Panc1 (cell line): ENCODE results near the gene DNAJC10. TPM values are rescaled to one million over a fixed set of nuclear protein-coding genes. Genes with fewer than 3 reads are reported as not detected.

Source experiments
- ATAC-seq: fragments of 200-7000 bp; cut with Tn5 transposase; 2 replicates; pipeline ENCODE4 v1.9.1; 2020; ENCODE audit warnings: mild to moderate bottlenecking, moderate library complexity
- BruUV-seq: library from RNA; stranded (reverse); fragments of 400-500 nt; replicated peaks from 2 replicates; lab custom pipeline; 2021; lab: Mats Ljungman, UMichigan
- CTCF ChIA-PET: fragments of 300-600 bp; sonication (Branson Sonifier 250); formaldehyde crosslinking; loops from one replicate; lab custom pipeline; 2022; ENCODE audit warnings: antibody characterized with exemption; lab: Charles Lee
- POLR2A ChIA-PET: fragments of 300-600 bp; sonication (Branson Sonifier 250); formaldehyde crosslinking; loops from one replicate; lab custom pipeline; 2022; ENCODE audit warnings: antibody characterized with exemption; lab: Charles Lee
- DNase-seq: peaks from one replicate; pipeline ENCODE4 v3.0.0-alpha.2; 2010; ENCODE audit warnings: low read depth, low spot score
- H3K27ac ChIP-seq: 2 replicates; pipeline ENCODE4 v1.5.1; 2011; ENCODE audit warnings: mild to moderate bottlenecking, low read length, inconsistent platforms
- H3K27me3 ChIP-seq: fragments of 200-500 bp; sonication (Bioruptor generic); 2 replicates; pipeline ENCODE4 v1.6.0; 2014; ENCODE audit warnings: low read length, inconsistent platforms; ENCODE audit not compliant: control insufficient read depth, insufficient read depth
- H3K36me3 ChIP-seq: fragments of 200-500 bp; sonication (Bioruptor generic); 2 replicates; pipeline ENCODE4 v1.5.1; 2014; ENCODE audit warnings: inconsistent platforms, mild to moderate bottlenecking, low read length, moderate library complexity; ENCODE audit not compliant: control insufficient read depth, insufficient read depth
- H3K4me1 ChIP-seq: 2 replicates; pipeline ENCODE4 v1.5.1; 2011; ENCODE audit warnings: inconsistent platforms, mild to moderate bottlenecking, low read length, moderate library complexity; ENCODE audit not compliant: control insufficient read depth, insufficient read depth
- H3K4me3 ChIP-seq, 2 experiments: 2 replicates each; pipeline ENCODE4 v1.5.1; 2011 to 2012; ENCODE audit warnings: low read depth in 2 of 2, low read length in 2 of 2, mild to moderate bottlenecking in 2 of 2, inconsistent platforms in 1 of 2, moderate library complexity in 1 of 2
- H3K9me3 ChIP-seq: fragments of 200-500 bp; sonication (Bioruptor generic); 2 replicates; pipeline ENCODE4 v1.5.1; 2014; ENCODE audit warnings: low read depth, mild to moderate bottlenecking, inconsistent platforms, low read length, moderate library complexity; ENCODE audit not compliant: control insufficient read depth, insufficient read depth
- CTCF ChIP-seq: fragments of 450-650 bp; IDR thresholded peaks from 2 replicates; pipeline ENCODE4 v1.5.1; 2017; ENCODE audit warnings: mild to moderate bottlenecking
- POLR2AphosphoS5 ChIP-seq: IDR thresholded peaks from 2 replicates; pipeline ENCODE4 v1.6.1; 2012; ENCODE audit warnings: mild to moderate bottlenecking, low read depth, low read length, moderate library complexity
- REST ChIP-seq, 2 experiments: IDR thresholded peaks; 2 replicates each; pipeline ENCODE4 v1.6.1; 2011 to 2012; ENCODE audit warnings: low read depth in 2 of 2, control low read depth in 1 of 2, low read length in 1 of 2, mild to moderate bottlenecking in 1 of 2, moderate library complexity in 1 of 2; ENCODE audit not compliant: insufficient read depth in 1 of 2
- SIN3A ChIP-seq: IDR thresholded peaks from 2 replicates; pipeline ENCODE4 v1.6.1; 2012; ENCODE audit warnings: low read depth, mild to moderate bottlenecking, low read length, moderate library complexity, borderline replicate concordance; ENCODE audit not compliant: insufficient read depth
- TCF7L2 ChIP-seq: IDR thresholded peaks from 2 replicates; pipeline ENCODE4 v1.6.1; 2011; ENCODE audit warnings: mild to moderate bottlenecking, low read depth, low read length, inconsistent platforms
- in situ Hi-C: cut with HindIII; loops from 2 replicates; pipeline ENCODE4 v1.10.0; 2016; ENCODE audit warnings: low sequenced_read_pairs, low pct_unique_long_range_greater_than_20kb
- intact Hi-C: fragments of 100-400 bp; cut with micrococcal nuclease; formaldehyde crosslinking; loops from one replicate; pipeline ENCODE4 v1.10.0; 2022; ENCODE audit not compliant: unreplicated experiment
- total RNA-seq: library from RNA; stranded (reverse); gene quantifications from one replicate; pipeline ENCODE4 v1.2.1, GENCODE V29; 2021; ENCODE audit not compliant: unreplicated experiment

The DNAJC10 gene
- total RNA-seq, 1 experiment from 2014 or later: 122 TPM

GRCh38 chr2:182831921-182832320, 115.9 kb downstream of the DNAJC10 start:
- ATAC-seq (no peak), DNase-seq (no peak)
- intact Hi-C loops: no loop called here
- TF ChIP-seq REST (IDR thresholded peaks at IDR 0.05; ENCODE audit: insufficient read depth in 1 of 2, low read depth in 2 of 2, low read length in 1 of 2) (no peak), SIN3A (no peak), CTCF (no peak), TCF7L2 (no peak), POLR2AphosphoS5 (no peak)
- BruUV-seq: no TSS peak
- in situ Hi-C loops: no loop called here
- ChIA-PET CTCF (no interaction called here), POLR2A (no interaction called here)
- Histone ChIP-seq H3K4me1 (no peaks in the 10 kb centered on the region), H3K36me3 (no peaks in the 10 kb centered on the region), H3K9me3 (no peaks in the 10 kb centered on the region), H3K27me3 (peaks cover 17% of the 10 kb centered on the region), H3K4me3 (no peak overlapping the region), H3K27ac (no peak overlapping the region)

- no peaks in the 10 kb centered on the region for H3K36me3 ChIP-seq
- no peaks in the 10 kb centered on the region for H3K4me1 ChIP-seq
- no peak for TF ChIP-seq POLR2AphosphoS5
- TF ChIP-seq REST (IDR thresholded peaks at IDR 0.05; ENCODE audit: insufficient read depth in 1 of 2, low read depth in 2 of 2, low read length in 1 of 2): no peak
- TF ChIP-seq CTCF: no peak
- H3K27me3 ChIP-seq: peaks cover 17% of the 10 kb centered on the region
- ATAC-seq (no peak), DNase-seq (no peak)
- in situ Hi-C loops: no loop called here
- intact Hi-C loops: no loop called here
- BruUV-seq: no TSS peak
- H3K9me3 ChIP-seq: no peaks in the 10 kb centered on the region
- no peak overlapping the region for H3K4me3 ChIP-seq
- CTCF ChIA-PET: no interaction called here
- POLR2A ChIA-PET: no interaction called here
- no peak overlapping the region for H3K27ac ChIP-seq
These were observed 117.2 kb downstream of the DNAJC10 start for GRCh38 chr2:182833084-182833854.
